Endothelial cell of umbilical vein (primary cell): ENCODE measurements around the gene ANKRD31. TPM values are rescaled to one million over a fixed set of nuclear protein-coding genes. Genes with fewer than 3 reads are reported as not detected.
"Not testable (repeated sequence)": the region's sequence is repeated elsewhere in the genome, so short reads cannot be mapped to it uniquely, and the experiment has no call there.

Experiments
- BruUV-seq: library from RNA; stranded (reverse); fragments of 400-500 nt; replicated peaks from 2 replicates; lab custom pipeline; 2021; lab: Mats Ljungman, UMichigan
- CTCF ChIA-PET: fragments of 300-600, 350-600 bp; sonication (Branson Sonifier 250); formaldehyde crosslinking; loops from one replicate; lab custom pipeline; 2021; ENCODE audit warnings: antibody characterized with exemption, inconsistent platforms; lab: Charles Lee
- POLR2A ChIA-PET: fragments of 300-600, 350-600 bp; sonication (Branson Sonifier 250); formaldehyde crosslinking; loops from one replicate; lab custom pipeline; 2021; ENCODE audit warnings: antibody characterized with exemption, inconsistent platforms; lab: Charles Lee
- DNase-seq: peaks from one replicate; pipeline ENCODE4 v3.0.0-alpha.2; 2011; ENCODE audit warnings: low read depth, low spot score
- FAIRE-seq: peaks from 2 replicates; lab custom pipeline; 2011; peaks lifted over from hg19 to GRCh38; lab: Jason Lieb, UNC
- H2AFZ ChIP-seq: 2 replicates; pipeline ENCODE4 v1.6.0; 2012; ENCODE audit warnings: low read depth, low read length, control low read depth, inconsistent platforms
- H3K27ac ChIP-seq: 2 replicates; pipeline ENCODE4 v1.5.1; 2011; ENCODE audit warnings: low read depth, mild to moderate bottlenecking, control low read depth, low read length, moderate library complexity; ENCODE audit not compliant: insufficient read depth
- H3K27me3 ChIP-seq, 2 experiments: 2 replicates each; pipeline versions ENCODE4 v1.6.0 to v1.6.1; 2011; ENCODE audit warnings: low read length in 2 of 2, mixed read lengths in 1 of 2; ENCODE audit not compliant: control insufficient read depth in 2 of 2, insufficient read depth in 2 of 2
- H3K36me3 ChIP-seq, 2 experiments: 2 replicates in 1 of 2; 3 replicates in 1 of 2; pipeline ENCODE4 v1.5.1; 2011; ENCODE audit warnings: low read length in 2 of 2, mild to moderate bottlenecking in 1 of 2, moderate library complexity in 1 of 2; ENCODE audit not compliant: control insufficient read depth in 2 of 2, insufficient read depth in 2 of 2; ENCODE audit errors: extremely low read depth in 1 of 2
- H3K4me1 ChIP-seq: 3 replicates; pipeline ENCODE4 v1.5.1; 2011; ENCODE audit warnings: mild to moderate bottlenecking, low read length; ENCODE audit not compliant: control insufficient read depth, insufficient read depth; ENCODE audit errors: extremely low read depth
- H3K4me2 ChIP-seq: 2 replicates; pipeline ENCODE4 v1.6.1; 2011; ENCODE audit warnings: low read length, control low read depth, mixed read lengths; ENCODE audit not compliant: insufficient read depth
- H3K4me3 ChIP-seq, 3 experiments: fragments of 200-600 bp in 1 of 3; sonication (generic), shearing (Covaris generic) in 1 of 3; replicated peaks in 1 of 3; 2 replicates each; pipeline ENCODE4 v1.5.1; 2011 to 2016; ENCODE audit warnings: control low read depth in 3 of 3, low read length in 3 of 3, mild to moderate bottlenecking in 2 of 3, inconsistent platforms in 1 of 3, low read depth in 1 of 3, moderate library complexity in 1 of 3; ENCODE audit not compliant: insufficient read depth in 1 of 3
- H3K79me2 ChIP-seq: 2 replicates; pipeline ENCODE4 v1.6.0; 2012; ENCODE audit warnings: low read length, inconsistent platforms; ENCODE audit not compliant: control insufficient read depth, insufficient read depth
- H3K9ac ChIP-seq: replicated peaks from 2 replicates; pipeline ENCODE3; 2011; ENCODE audit warnings: low read length, control low read depth; ENCODE audit not compliant: insufficient read depth; ENCODE audit errors: extremely low read depth
- H3K9me1 ChIP-seq: replicated peaks from 3 replicates; pipeline ENCODE4 v1.6.0; 2011; ENCODE audit warnings: mild to moderate bottlenecking, low read length; ENCODE audit not compliant: control insufficient read depth, insufficient read depth; ENCODE audit errors: extremely low read depth
- H3K9me3 ChIP-seq: replicated peaks from 2 replicates; pipeline ENCODE4 v1.5.1; 2012; ENCODE audit warnings: low read length, inconsistent platforms; ENCODE audit not compliant: control insufficient read depth, insufficient read depth
- H4K20me1 ChIP-seq: replicated peaks from 2 replicates; pipeline ENCODE3; 2011; ENCODE audit warnings: mild to moderate bottlenecking, low read length; ENCODE audit not compliant: control insufficient read depth, insufficient read depth; ENCODE audit errors: extremely low read depth
- EZH2 ChIP-seq: IDR thresholded peaks from 2 replicates; pipeline ENCODE4 v1.6.1; 2012; ENCODE audit warnings: borderline replicate concordance, low read depth, mild to moderate bottlenecking, moderate library complexity, low read length, inconsistent platforms; ENCODE audit not compliant: severe bottlenecking
- FOS ChIP-seq: IDR thresholded peaks from 2 replicates; pipeline ENCODE4 v1.6.1; 2011; ENCODE audit warnings: mild to moderate bottlenecking, low read length, moderate library complexity, borderline replicate concordance; ENCODE audit not compliant: insufficient read depth
- GATA2 ChIP-seq: IDR thresholded peaks from 2 replicates; pipeline ENCODE4 v1.7.0; 2011; ENCODE audit warnings: low read depth, mild to moderate bottlenecking, moderate library complexity, mixed read lengths, low read length; ENCODE audit not compliant: insufficient read length, insufficient read depth
- MYC ChIP-seq: IDR thresholded peaks from one replicate; pipeline ENCODE4 v1.6.1; 2011; ENCODE audit warnings: mild to moderate bottlenecking, low read depth, low read length
- POLR2A ChIP-seq: IDR thresholded peaks from 2 replicates; pipeline ENCODE4 v1.6.1; 2012; ENCODE audit warnings: low read depth, mild to moderate bottlenecking, control low read depth, low read length
- POLR2AphosphoS5 ChIP-seq: IDR thresholded peaks from 2 replicates; pipeline ENCODE4 v1.6.1; 2012; ENCODE audit warnings: low read depth, mild to moderate bottlenecking, control low read depth, low read length, moderate library complexity; ENCODE audit not compliant: insufficient read depth
- dilution Hi-C: fragments of 300-500 bp; cut with MboI; formaldehyde crosslinking; loops from one replicate; pipeline ENCODE4 v1.15.0; 2019; ENCODE audit warnings: low sequenced_read_pairs; ENCODE audit not compliant: extremely low pct_ligation_motif_present
- intact Hi-C: fragments of 100-400 bp; cut with micrococcal nuclease; formaldehyde crosslinking; loops from one replicate; pipeline ENCODE4 v1.10.0; 2022
- polyA plus RNA-seq, 4 experiments: library from polyadenylated mRNA; depleted of rRNA in 3 of 4; stranded (reverse) in 3 of 4; unstranded in 1 of 4; fragments of >200 nt; gene quantifications; 2 replicates each; pipeline versions ENCODE4 v1.2.1 to v1.2.3, GENCODE V29; 2011 to 2012; ENCODE audit warnings: missing spikeins in 1 of 4
- total RNA-seq: library from RNA; stranded (reverse); gene quantifications from 2 replicates; pipeline ENCODE4 v1.2.3, GENCODE V29; 2021
- TF ChIP-seq, protein P1 (sequence below): IDR thresholded peaks from 2 replicates; pipeline ENCODE4 v1.6.1; 2011; ENCODE audit not compliant: insufficient read depth, insufficient read length

The ANKRD31 gene
- total and polyA plus RNA-seq, 2 donors (not counting 3 experiments of a cell fraction or from before 2014, with no cell fraction given): not detected

DNA sequence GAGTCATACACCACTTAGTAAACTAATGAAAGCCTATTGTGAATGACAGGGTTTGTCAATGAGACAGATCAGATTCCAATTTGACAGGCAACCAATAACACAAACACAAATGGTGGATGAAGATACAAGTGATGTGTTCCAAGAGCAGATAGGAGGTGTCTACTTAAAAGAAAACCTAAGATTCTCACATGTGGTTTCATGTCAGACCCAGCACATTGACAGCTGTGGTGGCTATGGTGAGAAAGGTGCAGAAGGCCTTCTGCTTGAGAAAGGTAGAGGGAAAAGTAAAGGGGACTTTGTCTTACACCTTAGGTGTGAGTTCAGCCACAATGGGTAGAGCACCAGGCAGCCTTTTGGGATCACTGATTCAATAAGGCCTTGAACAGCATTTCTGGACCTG is 11.2 kb downstream of the ANKRD31 start:
- Histone ChIP-seq H3K4me2 (no peak overlapping the region), H2AFZ (no peak overlapping the region), H3K27ac (no peak overlapping the region), H3K9ac (no peak overlapping the region), H3K27me3 (no peaks in the 10 kb centered on the region), H3K4me1 (no peaks in the 10 kb centered on the region), H3K4me3 (no peak overlapping the region), H3K9me3 (no peaks in the 10 kb centered on the region), H3K79me2 (no peaks in the 10 kb centered on the region), H3K9me1 (no peaks in the 10 kb centered on the region), H4K20me1 (no peaks in the 10 kb centered on the region), H3K36me3 (no peaks in the 10 kb centered on the region)
- intact Hi-C loops: no loop called here
- TF ChIP-seq POLR2AphosphoS5 (no peak), GATA2 (no peak), POLR2A (no peak), FOS (no peak), MYC (no peak), EZH2 (no peak)
- TF ChIP-seq, protein P1, sequence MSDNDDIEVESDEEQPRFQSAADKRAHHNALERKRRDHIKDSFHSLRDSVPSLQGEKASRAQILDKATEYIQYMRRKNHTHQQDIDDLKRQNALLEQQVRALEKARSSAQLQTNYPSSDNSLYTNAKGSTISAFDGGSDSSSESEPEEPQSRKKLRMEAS: no peak
- dilution Hi-C loops: no loop called here
- no peak for FAIRE-seq
- no peak for DNase-seq
- POLR2A ChIA-PET: no interaction called here
- CTCF ChIA-PET: no interaction called here
- no TSS peak for BruUV-seq

DNA sequence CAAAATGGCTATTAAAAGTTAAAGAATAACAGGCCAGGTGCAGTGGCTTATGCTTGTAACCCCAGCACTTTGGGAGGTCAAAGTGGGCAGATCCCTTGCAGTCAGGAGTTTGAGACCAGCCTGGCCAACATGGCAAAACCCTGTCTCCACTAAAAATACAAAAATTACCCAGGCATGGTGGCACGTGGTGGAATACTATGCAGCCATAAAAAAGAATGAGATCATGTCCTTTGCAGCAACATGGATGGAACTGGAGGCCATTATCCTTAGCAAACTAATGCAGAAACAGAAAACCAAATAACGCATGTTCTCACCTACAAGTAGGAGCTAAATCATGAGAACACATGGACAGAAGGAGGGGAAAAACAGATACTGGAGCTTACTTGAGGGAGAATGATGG is 15.9 kb downstream of the ANKRD31 start:
- H3K9ac ChIP-seq, H3K4me1 ChIP-seq, CTCF ChIA-PET, H4K20me1 ChIP-seq, H3K4me2 ChIP-seq, H3K9me3 ChIP-seq, dilution Hi-C loops, intact Hi-C loops, DNase-seq, H3K27ac ChIP-seq, H3K79me2 ChIP-seq, BruUV-seq, POLR2A ChIA-PET, H2AFZ ChIP-seq, H3K27me3 ChIP-seq, H3K36me3 ChIP-seq, H3K9me1 ChIP-seq, H3K4me3 ChIP-seq, FAIRE-seq: not testable (repeated sequence)
